GM18498 (cell line): ENCODE data around the gene CSPG4.
"Not testable (repeated sequence)": the region's sequence is repeated elsewhere in the genome, so short reads cannot be mapped to it uniquely, and the experiment has no call there.

ENCODE experiments used
- ATAC-seq: cut with Tn5 transposase; IDR thresholded peaks from one replicate; pipeline ENCODE4 v1.9.1; 2021; ENCODE audit warnings: mild to moderate bottlenecking, moderate library complexity; ENCODE audit not compliant: unreplicated experiment

Gene CSPG4, protein sequence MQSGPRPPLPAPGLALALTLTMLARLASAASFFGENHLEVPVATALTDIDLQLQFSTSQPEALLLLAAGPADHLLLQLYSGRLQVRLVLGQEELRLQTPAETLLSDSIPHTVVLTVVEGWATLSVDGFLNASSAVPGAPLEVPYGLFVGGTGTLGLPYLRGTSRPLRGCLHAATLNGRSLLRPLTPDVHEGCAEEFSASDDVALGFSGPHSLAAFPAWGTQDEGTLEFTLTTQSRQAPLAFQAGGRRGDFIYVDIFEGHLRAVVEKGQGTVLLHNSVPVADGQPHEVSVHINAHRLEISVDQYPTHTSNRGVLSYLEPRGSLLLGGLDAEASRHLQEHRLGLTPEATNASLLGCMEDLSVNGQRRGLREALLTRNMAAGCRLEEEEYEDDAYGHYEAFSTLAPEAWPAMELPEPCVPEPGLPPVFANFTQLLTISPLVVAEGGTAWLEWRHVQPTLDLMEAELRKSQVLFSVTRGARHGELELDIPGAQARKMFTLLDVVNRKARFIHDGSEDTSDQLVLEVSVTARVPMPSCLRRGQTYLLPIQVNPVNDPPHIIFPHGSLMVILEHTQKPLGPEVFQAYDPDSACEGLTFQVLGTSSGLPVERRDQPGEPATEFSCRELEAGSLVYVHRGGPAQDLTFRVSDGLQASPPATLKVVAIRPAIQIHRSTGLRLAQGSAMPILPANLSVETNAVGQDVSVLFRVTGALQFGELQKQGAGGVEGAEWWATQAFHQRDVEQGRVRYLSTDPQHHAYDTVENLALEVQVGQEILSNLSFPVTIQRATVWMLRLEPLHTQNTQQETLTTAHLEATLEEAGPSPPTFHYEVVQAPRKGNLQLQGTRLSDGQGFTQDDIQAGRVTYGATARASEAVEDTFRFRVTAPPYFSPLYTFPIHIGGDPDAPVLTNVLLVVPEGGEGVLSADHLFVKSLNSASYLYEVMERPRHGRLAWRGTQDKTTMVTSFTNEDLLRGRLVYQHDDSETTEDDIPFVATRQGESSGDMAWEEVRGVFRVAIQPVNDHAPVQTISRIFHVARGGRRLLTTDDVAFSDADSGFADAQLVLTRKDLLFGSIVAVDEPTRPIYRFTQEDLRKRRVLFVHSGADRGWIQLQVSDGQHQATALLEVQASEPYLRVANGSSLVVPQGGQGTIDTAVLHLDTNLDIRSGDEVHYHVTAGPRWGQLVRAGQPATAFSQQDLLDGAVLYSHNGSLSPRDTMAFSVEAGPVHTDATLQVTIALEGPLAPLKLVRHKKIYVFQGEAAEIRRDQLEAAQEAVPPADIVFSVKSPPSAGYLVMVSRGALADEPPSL (N-terminal part only)

DNA sequence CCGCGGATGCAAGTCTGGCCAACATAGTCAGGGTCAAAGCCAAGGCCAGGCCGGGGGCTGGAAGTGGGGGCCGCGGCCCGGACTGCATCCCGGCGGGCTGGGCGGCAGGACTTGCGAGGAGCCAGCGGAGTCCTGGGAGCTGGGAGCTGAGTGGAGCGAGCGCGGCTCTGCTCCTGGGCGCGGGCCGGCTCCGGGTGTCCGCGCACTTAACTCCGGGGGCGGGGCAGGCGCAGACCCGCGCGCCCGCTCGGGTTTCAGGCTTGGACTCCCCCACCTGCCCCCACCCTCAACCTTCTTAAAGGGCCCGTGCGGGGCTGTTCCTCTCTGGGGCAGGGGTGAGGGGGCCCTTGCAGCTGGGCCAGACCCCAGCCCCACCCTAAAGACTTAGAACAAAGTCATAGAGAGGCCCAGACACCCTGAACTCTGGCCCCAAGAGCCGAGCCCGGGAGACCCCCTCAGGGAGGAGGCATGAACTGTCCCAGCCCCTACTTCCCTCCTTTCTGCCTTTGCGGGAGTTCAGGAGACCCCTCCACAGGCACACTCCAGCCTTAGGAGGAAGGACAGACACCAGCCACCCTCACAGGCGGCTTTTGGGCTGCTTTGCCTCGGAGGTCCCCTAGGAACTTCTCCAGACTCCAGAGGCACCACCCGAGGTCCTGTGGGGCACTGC, at the start of gene CSPG4:
CSPG4 (minus strand) TSS at position 181 of the 670 bp plus-strand sequence; CDS start at position 88, 93 bp downstream.
- no peak for ATAC-seq

GRCh38 chr15:75762357-75762718, 49.7 kb upstream of the CSPG4 start:
- ATAC-seq: not testable (repeated sequence)

GRCh38 chr15:75761446-75762356, 49.1 kb upstream of the CSPG4 start:
- no peak for ATAC-seq

DNA sequence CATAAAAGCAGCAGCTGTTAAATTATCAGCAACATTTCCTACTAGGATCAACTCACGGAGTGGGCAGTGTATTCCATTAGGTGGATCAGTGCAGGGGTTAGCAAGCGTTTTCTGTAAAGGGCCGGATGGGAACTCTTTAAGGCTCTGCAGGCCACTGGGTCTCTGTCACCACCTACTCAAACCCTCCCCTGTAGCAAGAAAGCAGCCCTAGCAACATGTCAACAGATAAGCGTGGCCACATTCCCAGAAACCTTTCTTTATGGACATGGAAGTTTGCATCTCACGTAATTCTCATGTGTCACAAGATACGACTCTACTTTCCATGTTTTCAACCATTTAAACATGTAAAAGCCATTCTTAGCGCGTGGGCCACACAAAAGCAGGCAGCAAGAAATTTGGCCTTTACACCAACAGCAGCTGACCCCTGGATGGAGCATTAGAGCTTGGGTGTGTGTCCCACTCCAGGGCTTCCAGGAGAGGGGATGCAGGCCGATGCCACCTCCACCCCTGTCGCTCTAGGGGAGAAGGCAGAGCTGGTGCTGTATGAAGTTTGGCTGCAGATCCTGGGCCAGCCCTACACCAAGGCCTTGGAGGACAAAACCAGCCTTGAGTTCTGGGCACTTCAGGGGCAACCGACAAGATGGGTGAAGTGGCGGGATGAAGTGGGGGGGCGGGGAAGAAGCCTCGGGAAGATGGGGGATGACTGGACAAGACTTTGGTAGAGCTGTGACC, 48.2 kb upstream of the CSPG4 start:
- no peak for ATAC-seq

DNA sequence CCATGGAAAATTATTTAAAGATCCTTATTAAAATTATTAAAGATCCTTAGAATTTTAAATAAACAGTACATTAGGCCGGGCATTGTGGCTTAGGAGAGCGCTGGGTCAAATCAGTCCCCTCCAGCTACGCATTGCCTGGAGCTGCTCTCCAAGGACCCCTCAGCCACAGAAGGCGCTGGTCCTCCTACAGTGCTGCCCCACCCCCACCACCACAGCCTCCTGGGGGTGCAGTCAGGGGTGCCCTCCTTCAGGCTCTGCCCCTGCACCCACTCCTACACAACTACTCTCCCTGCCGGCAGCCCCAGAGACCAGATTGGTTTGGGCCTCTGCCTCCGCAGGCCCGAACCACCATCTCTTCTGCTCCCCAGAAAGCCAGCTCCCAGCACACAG, 47.5 kb upstream of the CSPG4 start:
- ATAC-seq: not testable (repeated sequence)

DNA sequence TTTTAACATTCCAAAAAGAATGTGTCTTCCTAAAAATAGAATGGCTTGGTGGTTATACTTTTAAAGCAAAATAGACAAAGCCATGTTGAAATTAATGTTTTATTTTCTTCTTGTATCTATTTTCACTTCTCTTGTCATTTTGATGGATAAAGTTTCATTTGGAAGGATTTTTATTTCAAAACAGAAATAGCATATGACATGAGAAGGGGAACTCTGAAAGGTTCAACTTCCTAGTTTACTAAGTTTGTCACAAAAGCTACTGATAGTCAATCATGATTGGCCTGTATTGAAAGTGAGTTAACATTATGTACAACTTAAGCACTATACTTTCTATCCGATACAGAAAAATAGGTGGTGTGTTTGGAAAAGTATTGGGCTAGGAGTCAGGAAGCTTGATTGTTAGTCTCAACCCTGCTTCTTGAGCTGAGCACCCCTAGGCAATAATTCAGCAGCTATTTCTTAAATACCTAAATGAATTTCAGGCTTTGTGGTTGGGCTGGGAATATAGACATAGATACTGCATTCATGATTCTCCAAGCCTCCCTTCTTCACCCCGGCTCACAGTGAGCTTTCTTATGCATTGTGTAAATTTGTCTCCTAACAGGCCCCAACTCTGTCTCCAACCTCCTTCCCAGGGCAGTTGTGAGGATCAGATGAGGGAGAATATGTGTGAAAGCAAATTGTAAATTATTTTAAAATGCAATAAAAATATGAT, 46.9 kb upstream of the CSPG4 start:
- ATAC-seq: no peak

DNA sequence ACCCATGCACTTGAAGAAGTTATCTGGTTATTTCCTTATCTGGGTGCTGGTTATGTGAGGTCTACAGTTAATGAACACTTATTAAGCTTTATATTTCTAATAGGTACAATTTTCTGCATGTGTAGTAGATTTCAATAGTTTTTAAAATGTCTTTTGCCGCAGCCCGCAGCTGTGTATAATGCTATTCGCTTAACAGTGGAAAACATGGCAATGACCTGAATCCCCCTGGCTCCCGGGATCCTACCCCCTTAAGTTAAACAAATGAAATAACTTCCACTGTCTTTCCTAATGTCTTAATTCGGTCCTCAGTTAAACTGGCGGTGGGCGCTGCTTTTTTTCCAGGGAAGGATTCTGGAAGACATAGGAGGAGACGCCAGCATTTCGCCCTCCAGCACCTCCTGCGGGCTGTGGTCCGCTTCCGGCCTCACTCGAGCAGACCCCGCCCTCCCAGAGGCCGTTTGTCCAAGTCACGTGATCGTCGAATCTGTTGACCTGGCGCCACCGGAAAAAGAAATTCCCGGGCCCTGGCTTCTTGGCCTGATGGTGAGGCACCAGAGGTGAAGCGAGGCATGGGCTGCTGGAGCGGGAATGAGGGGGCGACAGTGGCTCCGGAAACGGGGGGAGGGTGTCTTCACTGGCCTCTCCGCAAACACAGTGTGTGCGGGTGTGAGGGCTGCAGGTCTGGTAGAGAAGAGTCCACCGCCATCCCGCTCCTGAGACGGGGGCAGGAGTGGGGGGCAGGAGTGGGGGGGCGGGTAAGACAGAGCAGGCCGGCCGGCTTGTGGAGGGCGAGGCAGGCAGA, 45.6 kb upstream of the CSPG4 start:
- ATAC-seq: peak; percentile 83

DNA sequence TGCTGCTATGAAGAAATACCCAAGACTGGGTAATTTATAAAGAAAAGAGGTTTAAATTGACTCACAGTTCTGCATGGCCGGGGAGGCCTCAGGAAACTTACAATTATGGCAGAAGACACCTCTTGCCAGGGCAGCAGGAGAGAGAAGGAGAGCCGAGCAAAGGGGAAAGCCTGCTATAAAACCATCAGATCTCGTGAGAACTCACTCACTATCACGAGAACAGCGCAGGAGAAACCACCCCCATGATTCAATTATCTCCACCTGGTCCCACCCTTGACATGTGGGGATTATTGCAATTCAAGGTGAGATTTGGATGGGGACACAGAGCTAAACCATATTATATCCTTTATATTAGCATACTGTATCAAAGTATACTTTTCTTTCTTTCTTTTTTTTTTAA, 42.2 kb upstream of the CSPG4 start:
- not testable (repeated sequence) for ATAC-seq

DNA sequence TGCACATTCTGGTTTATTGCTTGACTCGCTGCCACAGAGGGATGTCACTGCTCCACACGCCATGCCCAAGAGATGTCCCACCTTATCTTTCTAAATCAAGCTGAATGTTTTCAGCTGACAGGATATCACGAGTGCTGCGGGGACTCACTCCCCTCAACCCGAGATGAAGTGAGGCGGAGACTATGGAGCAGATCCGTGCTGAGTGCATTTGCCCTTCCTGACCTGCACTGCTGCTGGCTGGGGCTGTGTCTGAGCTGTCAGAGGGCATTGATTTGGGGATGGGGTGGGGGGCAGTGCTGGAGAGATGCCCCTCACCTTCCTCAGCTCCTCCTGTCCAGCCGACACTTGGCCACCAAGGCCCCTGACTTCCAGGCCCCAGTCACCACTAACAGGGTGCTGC, 40.5 kb upstream of the CSPG4 start:
- no peak for ATAC-seq

DNA sequence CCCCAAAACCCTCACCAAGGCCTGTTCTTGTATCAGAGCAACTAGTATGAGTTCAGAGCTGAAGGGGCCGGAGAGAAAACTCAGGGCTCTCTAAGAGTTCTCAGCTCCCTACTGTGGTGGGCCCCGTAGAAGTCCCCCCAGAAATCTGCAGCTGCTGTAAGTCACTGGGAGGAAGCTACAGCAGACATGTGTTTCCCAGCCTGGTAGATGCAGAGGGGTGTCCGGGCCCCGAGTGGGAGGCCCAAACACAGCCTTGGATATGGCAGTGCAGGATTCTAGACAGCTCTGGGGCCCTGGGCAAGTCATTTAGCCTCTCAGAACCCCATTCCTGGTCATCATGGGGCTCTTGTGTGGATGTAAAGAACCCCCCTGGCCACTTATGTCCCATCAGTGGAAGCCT, 39.2 kb upstream of the CSPG4 start:
- ATAC-seq: no peak

- ATAC-seq: no peak
Observed at GRCh38 chr15:75751116-75751875, 38.6 kb upstream of the CSPG4 start.

DNA sequence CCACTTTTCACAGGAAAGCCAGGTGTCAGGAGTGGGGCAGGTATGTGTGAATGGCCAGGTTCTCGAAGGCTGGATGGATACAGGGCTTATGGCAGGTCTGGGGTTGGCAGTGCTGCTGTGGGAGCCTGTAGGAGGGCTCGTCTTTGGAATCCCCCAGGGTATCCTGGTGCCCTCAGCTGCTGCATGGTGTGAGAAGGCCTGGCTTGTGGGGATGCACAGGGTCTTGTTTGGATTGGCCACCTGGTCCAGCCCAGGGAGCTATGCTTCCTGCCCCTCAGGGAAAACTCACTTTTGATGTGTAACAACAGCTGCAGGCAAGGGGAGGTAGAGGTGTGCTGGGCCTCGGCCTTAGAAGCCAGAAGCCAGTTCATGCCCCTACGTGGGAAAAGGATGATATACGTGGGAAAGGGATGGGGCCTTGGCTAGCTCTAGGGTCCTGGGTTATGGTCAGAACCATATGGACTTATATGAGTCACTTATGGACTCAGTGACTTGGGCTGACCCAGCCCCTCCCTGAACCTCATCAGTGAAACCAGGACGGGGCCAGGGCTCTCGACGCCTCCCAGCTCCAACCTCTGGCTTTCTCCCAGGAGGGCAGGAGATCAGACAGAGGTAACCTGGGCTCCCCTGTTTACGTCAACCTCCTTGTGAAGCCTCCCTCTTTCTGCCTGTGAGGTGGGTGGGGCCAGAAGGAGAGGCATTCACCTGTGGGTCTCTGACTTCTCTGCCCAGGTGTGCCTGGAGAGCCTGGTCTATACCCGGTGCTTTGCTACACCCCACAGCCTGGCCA, 37.8 kb upstream of the CSPG4 start:
- ATAC-seq: no peak

- ATAC-seq: no peak
Observed at GRCh38 chr15:75749820-75750219, 37.2 kb upstream of the CSPG4 start.

DNA sequence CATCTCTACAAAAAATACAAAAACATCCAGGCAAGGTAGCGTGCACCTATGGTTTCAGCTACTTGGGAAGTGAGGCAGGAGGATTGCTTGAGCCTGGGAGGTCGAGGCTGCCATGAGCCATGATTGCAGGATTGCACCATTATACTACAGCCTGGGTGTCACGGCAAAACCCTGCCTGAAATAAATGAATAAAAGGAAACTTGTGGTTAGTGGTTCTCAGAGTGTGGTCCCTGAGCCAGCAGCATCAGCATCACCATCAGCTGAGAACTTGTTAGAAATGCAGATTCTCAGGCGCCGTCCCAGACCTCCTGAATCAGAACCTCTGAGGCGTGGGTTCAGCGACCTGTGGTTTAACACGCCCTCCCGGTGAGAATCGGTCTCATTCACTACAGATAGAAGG, 36.2 kb upstream of the CSPG4 start:
- not testable (repeated sequence) for ATAC-seq

GRCh38 chr15:75747121-75747520, 34.5 kb upstream of the CSPG4 start:
- ATAC-seq: not testable (repeated sequence)

GRCh38 chr15:75745305-75745704, 32.7 kb upstream of the CSPG4 start:
- no peak for ATAC-seq
